ENCODE measurements around the gene RIC8A.
"Not testable (repeated sequence)": the region's sequence is repeated elsewhere in the genome, so short reads cannot be mapped to it uniquely, and the experiment has no call there.

DNA sequence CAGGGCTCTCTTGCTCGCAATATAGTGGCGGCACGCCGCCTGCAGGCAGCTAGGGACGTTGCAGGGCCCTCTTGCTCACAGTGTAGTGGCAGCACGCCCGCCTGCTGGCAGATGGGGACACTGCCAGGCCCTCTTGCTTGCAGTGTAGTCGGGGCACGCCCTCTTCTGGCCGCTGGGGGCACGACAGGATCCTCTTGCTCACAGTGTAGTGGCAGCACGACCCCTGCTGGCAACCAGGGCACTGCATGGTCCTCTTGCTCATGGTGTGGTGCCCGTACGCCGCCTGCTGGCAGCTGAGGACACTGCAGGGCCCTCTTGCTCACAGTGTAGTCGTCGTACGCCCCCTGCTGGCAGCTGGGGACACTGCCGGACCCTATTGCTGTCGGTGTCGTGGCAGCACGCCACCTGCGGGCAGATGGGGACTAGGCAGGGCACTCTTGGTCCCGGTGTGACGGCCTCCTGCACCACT lies 17.6 kb upstream of the RIC8A start:
- TF ChIP-seq, protein P1, sequence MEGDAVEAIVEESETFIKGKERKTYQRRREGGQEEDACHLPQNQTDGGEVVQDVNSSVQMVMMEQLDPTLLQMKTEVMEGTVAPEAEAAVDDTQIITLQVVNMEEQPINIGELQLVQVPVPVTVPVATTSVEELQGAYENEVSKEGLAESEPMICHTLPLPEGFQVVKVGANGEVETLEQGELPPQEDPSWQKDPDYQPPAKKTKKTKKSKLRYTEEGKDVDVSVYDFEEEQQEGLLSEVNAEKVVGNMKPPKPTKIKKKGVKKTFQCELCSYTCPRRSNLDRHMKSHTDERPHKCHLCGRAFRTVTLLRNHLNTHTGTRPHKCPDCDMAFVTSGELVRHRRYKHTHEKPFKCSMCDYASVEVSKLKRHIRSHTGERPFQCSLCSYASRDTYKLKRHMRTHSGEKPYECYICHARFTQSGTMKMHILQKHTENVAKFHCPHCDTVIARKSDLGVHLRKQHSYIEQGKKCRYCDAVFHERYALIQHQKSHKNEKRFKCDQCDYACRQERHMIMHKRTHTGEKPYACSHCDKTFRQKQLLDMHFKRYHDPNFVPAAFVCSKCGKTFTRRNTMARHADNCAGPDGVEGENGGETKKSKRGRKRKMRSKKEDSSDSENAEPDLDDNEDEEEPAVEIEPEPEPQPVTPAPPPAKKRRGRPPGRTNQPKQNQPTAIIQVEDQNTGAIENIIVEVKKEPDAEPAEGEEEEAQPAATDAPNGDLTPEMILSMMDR (IDR thresholded peaks at IDR 0.05) = peak in 1 of 6 experiments; percentile 4
- not testable (repeated sequence) for TF ChIP-seq POLR2A (IDR thresholded peaks at IDR 0.05)
